ENCODE measurements around the gene AGRN. TPM values are rescaled to one million over a fixed set of nuclear protein-coding genes. Genes with fewer than 3 reads are reported as not detected.
"Not testable (repeated sequence)": the region's sequence is repeated elsewhere in the genome, so short reads cannot be mapped to it uniquely, and the experiment has no call there.

AGRN gene
- total RNA-seq, 1 experiment from 2014 or later, result 894 TPM

DNA sequence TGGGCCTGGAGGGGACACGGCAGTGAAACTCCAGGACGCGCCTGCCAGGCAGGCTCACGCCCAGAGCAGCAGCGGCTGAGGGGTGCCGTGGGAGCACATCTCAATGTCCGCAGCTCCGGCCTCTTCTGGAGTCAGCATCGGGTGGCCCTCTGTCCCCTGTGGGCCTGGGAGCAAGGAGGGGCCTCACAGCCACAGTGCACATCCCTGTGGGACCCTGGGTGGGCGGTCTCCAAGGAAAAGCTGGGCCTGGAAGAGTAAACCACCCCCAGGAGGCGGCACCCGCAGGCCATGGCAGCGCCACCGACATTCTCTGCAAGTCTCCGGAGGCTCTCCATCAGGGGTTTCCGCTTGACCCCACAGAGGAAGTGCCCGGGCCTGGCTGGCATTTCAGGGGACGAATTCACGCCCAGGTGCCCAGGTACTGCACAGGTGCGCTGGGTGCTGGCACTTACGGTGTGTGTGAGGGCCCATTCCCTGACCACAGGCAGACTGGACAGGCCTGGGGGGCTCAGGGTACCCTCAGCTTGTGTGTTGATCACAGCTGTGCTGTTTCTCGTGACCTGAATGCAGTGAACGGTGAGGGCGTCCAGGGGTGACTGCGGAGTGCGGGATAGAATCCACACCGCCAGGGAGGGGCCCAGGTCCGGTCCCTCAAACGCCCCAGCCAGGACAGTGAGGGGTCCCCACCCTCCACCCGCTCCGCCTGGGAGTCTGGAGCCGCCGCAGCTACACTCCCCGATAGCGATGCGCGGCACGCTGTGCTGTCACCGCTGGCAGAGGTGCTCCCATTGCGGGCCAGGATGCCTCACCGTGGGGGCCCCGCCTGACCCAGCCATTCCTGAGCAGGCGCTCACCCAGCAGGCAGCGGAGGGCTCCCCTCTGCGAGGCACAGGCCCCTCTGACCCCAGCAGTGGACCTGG lies 70.8 kb downstream of the AGRN start:
- DNase-seq (ENCODE audit: low spot score), result no peak

DNA sequence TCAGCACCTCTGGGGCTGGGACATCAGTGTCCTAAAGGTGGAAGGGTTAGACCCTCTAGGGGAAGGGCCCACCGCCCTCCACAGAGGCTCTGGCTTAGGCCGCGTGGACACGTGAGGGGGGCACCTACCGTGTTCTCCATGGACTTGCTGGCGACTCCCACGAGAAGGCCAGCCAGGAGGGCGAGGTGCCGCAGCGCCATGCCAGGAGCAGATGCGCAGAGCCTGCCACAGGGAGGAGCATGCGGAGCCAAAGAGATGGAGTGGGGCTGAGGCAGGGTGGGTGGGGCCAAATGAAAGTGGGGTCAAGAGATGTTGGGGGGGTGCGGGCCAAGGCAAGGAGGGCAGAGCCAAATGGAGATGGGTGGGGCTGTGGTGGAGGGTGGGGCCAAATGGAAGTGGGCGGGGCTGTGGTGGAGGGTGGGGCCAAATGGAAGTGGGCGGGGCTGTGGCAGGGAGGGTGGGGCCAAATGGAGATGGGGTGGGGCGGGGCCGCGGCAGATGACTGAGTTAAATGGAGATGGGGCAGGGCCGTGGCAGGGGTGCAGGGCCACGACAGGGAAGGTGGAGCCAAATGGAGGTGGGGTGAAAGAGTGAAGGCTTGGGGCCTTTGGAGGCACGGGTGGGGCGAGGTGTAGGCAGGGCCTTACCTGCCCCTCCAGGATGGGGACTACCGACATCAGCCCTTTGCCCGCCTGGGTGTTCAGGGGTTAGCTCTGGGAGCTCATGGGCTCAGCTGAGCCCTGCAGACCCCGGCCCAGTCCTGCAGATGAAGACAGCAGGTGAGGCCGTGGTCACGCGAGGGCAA lies 71.6 kb downstream of the AGRN start:
- DNase-seq (ENCODE audit: low spot score), result no peak

DNA sequence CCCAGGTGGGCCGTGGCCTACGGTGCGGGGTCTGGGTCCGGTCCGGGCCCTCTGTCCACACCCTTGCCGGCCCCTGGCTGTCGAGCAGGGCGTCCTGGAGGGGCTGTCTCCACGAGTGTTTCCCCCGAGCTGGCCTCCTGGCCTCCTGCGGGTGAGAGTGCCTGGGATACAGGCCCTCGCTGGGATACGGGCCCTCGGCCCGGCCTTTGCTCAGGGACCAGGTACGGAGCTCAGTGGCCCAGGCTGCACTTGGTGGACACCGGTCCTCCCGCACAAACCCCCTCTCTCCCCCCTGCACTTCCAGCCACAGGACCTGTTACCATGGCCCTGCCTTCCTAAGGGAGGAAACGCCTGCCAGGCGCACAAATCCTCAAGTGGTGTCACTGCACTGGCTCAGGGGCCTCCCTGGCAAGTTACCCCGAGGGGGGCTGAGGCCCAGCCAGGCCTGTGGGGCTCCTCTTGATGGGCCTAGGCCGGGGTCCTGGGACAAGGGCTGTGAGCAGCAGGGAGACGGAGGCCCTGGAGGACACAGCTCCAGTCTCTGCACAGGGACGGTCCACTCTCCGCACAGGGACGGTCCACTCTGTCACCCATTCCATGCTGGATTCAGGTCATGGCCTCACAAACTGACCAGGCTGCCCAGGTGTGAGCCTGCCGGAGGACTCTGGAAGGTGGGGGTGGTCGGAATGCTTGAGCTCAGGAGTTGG lies 72.4 kb downstream of the AGRN start:
- DNase-seq (ENCODE audit: low spot score), result no peak

DNA sequence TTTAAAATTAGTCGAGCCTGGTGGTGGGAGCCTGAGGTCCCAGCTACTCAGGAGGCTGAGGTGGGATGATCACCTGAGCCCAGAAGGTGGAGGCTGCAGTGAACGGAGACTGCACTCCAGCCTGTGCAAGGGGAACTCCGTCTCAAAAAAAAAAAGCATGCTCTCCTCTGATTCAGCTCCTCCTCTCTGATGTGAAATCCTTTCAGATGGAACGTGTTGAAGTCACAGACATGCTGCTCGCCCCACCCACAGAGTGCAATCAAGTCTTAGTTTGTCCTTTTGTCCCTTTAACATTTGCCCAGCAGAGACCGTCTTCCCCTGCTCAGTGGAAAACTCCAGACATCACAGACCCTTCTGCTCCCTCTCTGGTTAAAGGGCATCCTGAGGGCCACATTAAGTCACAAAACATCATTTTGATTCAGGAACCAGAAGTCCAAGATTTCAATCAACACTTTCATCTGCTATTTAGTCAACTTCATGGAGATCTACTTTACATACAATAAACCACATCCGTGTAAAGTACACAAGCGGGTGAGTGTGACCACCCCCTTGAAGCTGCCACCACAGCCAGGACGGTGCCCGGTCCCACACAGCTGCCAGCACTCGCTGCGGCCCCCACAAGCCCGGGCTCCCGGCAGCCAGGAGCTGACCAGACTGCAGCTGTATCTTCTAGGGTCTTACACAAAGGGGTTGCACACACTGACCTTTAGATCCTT lies 73.1 kb downstream of the AGRN start:
- no peak for DNase-seq (ENCODE audit: low spot score)

DNA sequence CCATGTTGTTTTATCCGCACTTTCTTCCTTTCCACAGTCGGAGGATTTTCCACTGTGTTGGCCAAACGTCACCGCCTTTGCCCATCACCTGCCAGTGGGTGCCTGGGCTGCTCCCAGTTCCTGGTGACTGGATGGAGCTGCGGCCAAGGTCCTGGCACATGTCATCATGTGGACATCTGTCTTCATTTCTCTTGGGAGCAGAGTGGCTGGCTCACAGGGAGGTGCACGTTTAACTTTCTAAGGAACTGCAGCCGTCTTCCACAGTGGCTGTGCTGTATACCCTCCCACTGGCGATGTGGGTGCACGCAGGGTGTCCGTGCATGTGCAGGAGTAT lies 73.7 kb downstream of the AGRN start:
- DNase-seq (ENCODE audit: low spot score), result no peak

DNA sequence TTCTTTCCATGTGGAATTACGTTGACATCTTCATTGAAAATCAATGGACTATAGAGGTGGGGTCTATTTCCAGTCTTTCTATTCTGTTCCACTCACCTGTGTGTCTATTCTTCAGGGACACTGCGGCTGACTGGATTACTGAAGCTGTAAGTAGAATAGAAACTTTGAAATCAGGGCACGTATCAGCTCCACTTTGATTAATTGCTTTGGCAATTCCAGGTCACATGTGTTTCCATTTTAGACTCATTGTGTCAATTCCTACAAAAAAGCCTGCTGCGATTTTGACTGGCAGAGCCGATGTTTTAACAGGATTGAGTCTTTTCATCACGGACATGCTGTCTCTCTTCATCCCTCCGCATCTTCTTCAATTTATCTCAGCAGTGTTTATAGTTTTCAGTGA lies 75.1 kb downstream of the AGRN start:
- DNase-seq (ENCODE audit: low spot score), result no peak

DNA sequence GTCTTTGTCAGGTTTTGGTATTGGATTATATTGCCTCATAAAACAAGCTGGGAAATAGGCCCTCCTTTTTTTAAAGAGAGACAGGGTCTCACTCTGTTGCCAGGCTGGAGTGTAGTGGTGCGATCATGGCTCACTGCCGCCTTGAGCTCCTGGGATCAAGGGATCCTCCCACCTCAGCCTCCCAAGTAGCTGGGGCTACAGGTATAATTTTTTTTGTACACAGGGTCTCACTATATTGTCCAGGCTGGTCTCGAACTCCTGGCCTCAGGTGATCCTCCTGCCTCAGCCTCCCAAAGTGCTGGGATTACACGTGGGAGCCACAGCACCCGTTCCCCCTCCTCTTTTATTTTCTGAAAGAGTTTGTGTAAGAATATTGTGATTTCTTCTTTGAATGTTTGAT lies 76.2 kb downstream of the AGRN start:
- not testable (repeated sequence) for DNase-seq (ENCODE audit: low spot score)

DNA sequence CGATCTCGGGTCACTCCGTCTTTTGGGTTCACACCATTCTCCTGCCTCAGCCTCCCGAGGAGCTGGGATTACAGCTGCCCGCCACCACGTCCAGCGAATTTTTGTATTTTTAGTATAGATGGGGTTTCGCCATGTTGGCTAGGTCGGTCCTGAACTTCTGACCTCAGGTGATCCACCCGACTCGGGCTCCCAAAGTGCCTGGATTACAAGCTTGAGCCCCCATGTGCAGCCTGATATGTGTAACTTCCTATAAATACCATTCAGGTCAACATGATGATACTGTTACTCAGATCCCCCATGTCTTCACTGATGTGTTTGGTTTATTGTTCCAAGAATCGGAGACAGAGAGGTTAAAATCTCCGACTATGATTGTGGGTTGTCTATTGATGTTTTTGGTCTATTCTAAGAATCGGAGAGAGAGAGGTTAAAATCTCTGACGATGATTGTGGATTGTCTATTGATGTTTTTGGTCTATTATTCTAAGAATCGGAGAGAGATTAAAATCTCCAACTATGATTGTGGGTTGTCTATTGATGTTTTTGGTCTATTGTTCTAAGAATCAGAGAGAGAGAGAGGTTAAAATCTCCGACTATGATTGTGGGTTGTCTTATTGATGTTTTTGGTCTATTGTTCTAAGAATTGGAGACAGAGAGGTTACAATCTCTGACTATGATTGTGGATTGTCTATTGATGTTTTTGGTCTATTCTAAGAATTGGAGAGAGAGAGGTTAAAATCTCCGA lies 78.9 kb downstream of the AGRN start:
- no peak for DNase-seq (ENCODE audit: low spot score)

DNA sequence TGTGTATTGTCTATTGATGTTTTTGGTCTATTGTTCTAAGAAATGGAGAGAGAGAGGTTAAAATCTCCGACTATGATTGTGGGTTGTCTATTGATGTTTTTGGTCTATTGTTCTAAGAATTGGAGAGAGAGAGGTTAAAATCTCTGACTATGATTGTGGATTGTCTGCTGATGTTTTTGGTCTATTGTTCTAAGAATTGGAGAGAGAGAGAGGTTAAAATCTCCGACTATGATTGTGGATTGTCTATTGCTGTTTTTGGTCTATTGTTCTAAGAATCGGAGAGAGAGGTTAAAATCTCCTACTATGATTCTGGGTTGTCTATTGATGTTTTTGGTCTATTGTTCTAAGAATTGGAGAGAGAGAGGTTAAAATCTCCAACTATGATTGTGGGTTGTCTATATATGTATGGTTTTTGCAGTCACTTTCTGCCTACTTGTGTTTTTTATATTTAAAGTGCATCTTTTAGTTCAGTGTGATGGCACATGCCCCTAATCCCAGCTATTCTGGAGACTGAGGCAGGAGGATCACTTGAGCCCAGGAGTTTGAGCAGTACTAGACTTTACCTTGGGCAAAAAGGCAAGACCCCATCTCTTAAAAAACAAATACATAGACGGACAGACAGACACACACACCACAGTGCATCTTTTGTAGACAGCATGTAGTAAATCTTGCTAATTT lies 79.7 kb downstream of the AGRN start:
- no peak for DNase-seq (ENCODE audit: low spot score)

DNA sequence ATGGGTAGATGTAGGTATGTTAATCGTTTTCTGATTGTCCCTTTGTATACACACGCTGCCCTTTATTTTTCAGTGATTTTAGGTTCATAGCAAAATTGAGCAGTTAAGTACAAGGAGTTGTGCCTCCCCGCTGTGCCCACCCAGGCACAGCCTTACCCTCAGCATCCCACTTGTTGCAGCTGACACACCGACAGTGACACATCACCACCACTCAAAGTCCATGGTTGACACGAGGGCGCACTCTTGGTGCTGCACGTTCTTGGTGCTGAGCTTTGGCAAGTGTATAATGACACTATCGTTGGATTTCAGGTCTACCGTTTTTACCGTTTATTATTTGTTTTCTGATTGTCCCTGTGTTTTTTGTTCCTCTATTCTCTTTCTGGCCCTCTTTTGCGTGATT lies 80.4 kb downstream of the AGRN start:
- no peak for DNase-seq (ENCODE audit: low spot score)

DNA sequence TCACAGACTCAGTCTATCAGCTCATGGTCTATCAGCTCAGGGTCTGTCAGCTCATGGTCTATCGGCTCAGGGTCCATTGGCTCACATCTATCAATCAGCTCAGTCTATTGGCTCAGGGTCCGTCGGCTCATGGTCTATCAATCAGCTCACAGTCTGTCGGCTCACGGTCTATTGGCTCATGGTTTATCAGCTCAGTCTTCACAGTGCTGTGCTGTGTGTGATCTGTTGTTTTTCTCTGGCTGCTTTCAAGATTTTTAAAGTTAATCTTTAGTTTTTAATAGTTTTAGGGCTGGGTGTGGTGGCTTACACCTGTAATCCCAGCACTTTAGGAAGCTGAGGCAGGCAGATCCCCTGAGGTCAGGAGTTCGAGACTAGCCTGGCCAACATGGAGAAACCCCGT lies 81.6 kb downstream of the AGRN start:
- DNase-seq (ENCODE audit: low spot score), result no peak

DNA sequence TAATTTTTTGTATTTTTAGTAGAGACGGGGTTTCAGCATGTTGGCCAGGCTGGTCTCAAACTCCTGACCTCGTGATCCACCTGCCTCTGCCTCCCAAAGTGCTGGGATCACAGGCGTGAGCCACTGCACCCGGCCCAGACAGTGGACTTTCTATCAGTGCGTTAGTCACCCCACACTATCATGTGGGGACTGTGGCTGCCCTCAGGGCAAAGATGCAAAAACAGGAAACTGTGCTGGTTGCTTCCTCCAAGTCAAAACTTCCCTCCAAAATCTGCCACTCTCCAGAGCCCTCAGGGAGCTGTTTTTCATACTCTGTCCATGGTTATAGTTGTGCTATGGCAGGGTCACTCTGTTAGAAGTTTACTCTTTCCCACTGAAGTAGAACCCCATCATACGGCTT lies 84.2 kb downstream of the AGRN start:
- DNase-seq (ENCODE audit: low spot score), result not testable (repeated sequence)

Small RNAs within 50 kb of the gene (small RNA-seq; reads per million reads assigned to genes)
- not detected for gene AL645608.3

Other genes with a start within 250 kb of the AGRN start
- 0.10 TPM in 1 of 2 replicates, not detected in the other for gene SAMD11, start 96.2 kb upstream of the AGRN start, total RNA-seq (2014; rRNA removed; shearing (Covaris generic))
- gene NOC2L, start 60.9 kb upstream of the AGRN start, total RNA-seq (2014; rRNA removed; shearing (Covaris generic)), result 223 and 226 TPM in 2 replicates
- gene KLHL17, start 59.5 kb upstream of the AGRN start, total RNA-seq (2014; rRNA removed; shearing (Covaris generic)), result 33.4 and 44.4 TPM in 2 replicates
- gene PLEKHN1, start 53.6 kb upstream of the AGRN start, total RNA-seq (2014; rRNA removed; shearing (Covaris generic)), result 2.4 and 9.3 TPM in 2 replicates
- gene PERM1, start 38.0 kb upstream of the AGRN start, total RNA-seq (2014; rRNA removed; shearing (Covaris generic)), result 0.03 TPM in 1 of 2 replicates, not detected in the other
- gene HES4, start 20.0 kb upstream of the AGRN start, total RNA-seq (2014; rRNA removed; shearing (Covaris generic)), result 110 and 139 TPM in 2 replicates
- 706 and 895 TPM in 2 replicates for gene ISG15, start 6.6 kb upstream of the AGRN start, total RNA-seq (2014; rRNA removed; shearing (Covaris generic))
- 16.2 and 16.5 TPM in 2 replicates for gene RNF223, start 54.2 kb downstream of the AGRN start, total RNA-seq (2014; rRNA removed; shearing (Covaris generic))
- 61.4 and 67.6 TPM in 2 replicates for gene C1orf159, start 96.0 kb downstream of the AGRN start, total RNA-seq (2014; rRNA removed; shearing (Covaris generic))
- 5.8 and 6.6 TPM in 2 replicates for gene TTLL10, start 153.8 kb downstream of the AGRN start, total RNA-seq (2014; rRNA removed; shearing (Covaris generic))
- gene TNFRSF18, start 186.5 kb downstream of the AGRN start, total RNA-seq (2014; rRNA removed; shearing (Covaris generic)), result 0.42 TPM in 1 of 2 replicates, not detected in the other
- gene TNFRSF4, start 194.0 kb downstream of the AGRN start, total RNA-seq (2014; rRNA removed; shearing (Covaris generic)), result not detected in 2 replicates
- 163 and 188 TPM in 2 replicates for gene SDF4, start 211.9 kb downstream of the AGRN start, total RNA-seq (2014; rRNA removed; shearing (Covaris generic))
- 84.2 and 87.7 TPM in 2 replicates for gene B3GALT6, start 212.1 kb downstream of the AGRN start, total RNA-seq (2014; rRNA removed; shearing (Covaris generic))
- gene C1QTNF12, start 226.6 kb downstream of the AGRN start, total RNA-seq (2014; rRNA removed; shearing (Covaris generic)), result 4.1 and 6.0 TPM in 2 replicates